RPMI7951 (cell line): ENCODE measurements around the gene WNK4. TPM values are rescaled to one million over a fixed set of nuclear protein-coding genes. Genes with fewer than 3 reads are reported as not detected.
"Not testable (repeated sequence)": the region's sequence is repeated elsewhere in the genome, so short reads cannot be mapped to it uniquely, and the experiment has no call there.

Experiments used
- DNase-seq: peaks from one replicate; pipeline ENCODE4 v3.0.0-alpha.2; 2012; ENCODE audit warnings: low read depth
- total RNA-seq: library from RNA; depleted of rRNA; stranded (reverse); fragments of >200 nt; shearing (Covaris generic); gene quantifications from 2 replicates; pipeline ENCODE4 v1.2.3, GENCODE V29; 2014; rRNA removed

The WNK4 gene
- total RNA-seq: 0.20 and 0.24 TPM in 2 replicates

DNA sequence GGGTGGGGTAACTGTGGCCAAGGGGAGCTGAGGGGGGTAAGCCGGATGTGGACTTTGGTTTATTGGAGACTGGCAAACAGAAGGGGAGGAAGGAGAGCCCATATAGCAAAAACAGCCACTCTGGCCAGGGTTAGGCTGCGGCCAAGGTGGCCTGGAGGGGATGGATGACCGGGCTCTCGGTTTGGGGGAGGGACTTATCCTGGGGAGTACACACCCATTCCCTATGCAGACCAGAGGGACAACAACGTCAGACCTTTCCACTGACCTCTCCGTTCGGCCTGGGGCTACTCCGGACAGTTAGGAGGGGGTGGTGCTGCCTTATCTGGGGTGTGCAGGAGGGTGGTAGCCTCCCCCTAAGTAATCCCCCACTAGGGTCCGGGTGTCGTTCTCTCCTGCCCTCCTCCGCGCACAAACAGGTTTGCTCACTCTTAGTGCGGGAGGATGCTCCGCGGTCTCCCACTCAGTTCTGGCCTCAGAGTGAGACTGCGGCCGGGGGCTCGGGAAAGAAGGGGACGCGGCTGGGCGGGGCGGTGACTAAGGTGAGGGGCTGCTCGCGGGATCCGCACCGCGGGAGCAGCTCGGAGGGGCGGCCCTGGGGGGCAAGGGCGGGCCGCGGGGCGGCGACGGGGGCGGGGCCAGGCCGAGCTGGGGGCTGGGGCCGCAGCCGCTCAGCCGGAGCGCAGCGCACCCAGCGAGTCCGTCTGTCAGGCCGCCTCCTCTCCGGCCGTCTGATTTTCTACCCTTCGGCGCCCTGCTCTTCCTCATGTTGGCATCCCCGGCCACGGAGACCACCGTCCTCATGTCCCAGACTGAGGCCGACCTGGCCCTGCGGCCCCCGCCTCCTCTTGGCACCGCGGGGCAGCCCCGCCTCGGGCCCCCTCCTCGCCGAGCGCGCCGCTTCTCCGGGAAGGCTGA, at the start of gene WNK4:
WNK4 (plus strand) TSS at position 675 of the 915 bp plus-strand sequence; CDS start at position 764, 89 bp downstream.
- DNase-seq: peak; percentile 75

DNA sequence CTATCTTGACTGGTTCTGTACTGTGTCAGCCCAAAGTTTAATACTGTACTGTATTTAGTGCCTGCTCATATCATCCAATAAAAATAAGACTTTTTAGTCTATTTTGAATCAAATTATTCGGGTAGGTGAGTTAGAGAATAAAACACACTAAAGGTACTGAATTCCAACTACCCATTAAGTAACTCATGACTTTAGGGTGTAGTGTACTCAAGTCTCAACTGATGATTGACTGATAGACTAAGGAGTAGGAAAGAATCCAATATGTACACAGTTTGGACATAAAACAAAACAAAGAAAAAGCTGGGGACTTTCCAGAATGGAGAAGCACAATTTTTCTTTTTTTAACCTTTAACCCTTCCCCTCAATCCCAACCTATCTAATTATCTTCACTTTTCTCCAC, 39.7 kb upstream of the WNK4 start:
- no peak for DNase-seq

DNA sequence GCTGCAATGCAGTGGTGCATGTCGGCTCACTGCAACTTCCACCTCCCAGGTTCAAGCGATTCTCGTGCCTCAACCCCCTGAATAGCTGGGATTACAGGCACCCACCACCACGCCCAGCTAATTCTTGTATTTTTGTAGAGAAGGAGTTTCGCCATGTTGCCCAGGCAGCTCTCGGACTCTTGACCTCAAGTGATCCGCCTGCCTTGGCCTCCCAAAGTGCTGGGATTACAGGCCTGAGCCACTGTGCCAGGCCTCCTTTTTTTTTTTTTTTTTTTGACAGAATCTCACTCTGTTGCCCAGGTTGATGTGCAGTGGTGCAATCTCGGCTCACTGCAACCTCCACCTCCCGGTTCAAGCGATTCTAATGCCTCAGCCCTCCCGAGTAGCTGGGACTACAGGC, 37.5 kb upstream of the WNK4 start:
- DNase-seq: not testable (repeated sequence)

DNA sequence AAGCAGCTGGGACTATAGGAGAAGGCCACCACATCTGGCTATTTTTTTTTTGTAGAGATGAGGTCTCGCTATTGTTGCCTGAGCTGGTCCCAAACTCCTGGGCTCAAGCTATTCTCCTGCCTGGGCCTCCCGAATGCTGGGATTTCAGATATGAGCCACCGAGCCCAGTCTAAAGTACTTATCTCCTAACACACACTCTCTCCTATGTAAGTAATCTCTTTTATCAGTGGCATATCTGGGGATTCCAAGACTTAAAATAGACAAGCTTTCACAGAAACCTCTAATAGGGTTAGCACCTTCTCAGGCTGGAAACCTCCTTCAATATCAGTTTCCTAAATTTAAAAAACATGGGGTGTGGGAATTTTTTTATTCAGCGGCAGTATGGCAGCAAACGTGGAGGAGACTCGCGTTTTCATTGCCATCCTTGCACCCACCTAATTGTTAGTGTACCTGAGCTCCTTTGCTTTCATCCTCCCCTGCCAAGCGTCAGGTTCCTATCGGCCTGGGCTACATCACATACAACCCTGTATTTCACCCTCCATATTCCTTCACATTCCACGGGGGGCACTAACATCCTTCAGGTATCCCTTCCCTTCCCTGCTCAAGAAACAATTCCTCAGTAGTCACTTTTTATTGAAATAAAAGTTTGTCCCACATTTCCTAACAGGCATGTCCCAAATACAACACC, 36.7 kb upstream of the WNK4 start:
- DNase-seq: no peak

DNA sequence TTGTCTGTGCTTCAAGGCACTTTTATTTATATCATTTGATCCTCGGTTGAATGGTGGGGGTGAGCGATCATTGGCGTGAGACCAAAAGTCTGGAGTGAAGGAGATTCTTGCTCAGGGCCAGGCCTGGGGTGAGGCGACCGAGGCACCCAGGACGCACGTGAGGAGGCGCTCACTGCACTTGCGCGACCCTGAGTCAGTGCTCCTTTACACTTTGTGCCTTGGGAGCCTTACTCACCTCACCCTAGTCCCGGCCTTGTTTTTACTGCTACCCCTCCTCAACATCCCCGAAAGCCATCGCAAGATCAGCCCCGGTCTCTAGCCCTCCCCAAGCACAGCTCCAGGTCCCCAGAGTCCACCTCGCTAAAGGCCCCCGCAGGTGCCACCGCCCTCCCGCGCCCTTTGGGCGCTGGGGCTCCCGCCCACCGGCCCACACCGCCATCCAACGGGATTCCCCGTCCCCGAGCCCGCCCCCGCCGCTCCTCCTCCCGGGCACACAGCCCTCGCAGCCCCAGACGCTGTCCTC, 36.1 kb upstream of the WNK4 start:
- peak; percentile 41 for DNase-seq

DNA sequence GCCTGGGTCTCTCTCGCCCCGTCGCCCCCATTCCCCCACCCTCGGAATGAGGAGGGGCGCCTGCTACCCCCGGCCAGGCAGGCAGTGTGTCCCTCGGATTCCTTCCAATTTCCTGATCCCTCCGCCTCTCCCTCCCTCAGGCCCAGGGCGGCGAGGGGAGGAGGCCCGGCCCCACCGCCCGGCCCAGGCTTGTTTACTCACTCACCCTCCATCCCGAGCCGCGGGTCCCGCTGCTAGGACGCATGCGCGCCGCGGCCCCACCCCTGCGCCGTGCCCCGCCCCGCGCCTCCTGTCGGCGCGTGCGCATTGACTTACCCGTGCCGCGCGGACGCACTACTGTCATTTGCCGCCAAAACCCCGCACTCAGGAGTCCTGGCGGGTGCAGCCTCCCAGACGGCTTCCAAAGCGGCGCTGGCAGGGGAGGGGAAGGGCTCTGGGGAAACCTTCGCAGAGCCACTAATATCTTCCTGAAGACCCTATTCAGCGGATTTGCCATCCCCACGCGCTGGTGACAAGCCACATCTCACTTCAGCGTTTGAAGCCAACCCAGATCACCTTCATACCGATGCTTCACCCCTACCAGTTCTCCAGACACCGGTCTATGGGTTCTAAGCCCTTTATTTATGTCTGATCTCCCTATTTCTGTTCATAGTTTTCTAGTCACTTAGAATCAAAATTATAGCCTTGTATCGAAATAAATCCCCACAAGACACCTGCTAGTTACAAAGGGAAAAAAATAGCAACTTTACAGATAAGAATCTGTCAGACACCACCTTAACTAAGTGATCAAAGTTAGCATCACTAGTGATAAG, 35.4 kb upstream of the WNK4 start, which contains the start of gene EZH1:
EZH1 (minus strand) TSS at position 235 of the 812 bp plus-strand sequence. CDS start 16,099 bp downstream, outside the sequence.
- peak; percentile 85 for DNase-seq

DNA sequence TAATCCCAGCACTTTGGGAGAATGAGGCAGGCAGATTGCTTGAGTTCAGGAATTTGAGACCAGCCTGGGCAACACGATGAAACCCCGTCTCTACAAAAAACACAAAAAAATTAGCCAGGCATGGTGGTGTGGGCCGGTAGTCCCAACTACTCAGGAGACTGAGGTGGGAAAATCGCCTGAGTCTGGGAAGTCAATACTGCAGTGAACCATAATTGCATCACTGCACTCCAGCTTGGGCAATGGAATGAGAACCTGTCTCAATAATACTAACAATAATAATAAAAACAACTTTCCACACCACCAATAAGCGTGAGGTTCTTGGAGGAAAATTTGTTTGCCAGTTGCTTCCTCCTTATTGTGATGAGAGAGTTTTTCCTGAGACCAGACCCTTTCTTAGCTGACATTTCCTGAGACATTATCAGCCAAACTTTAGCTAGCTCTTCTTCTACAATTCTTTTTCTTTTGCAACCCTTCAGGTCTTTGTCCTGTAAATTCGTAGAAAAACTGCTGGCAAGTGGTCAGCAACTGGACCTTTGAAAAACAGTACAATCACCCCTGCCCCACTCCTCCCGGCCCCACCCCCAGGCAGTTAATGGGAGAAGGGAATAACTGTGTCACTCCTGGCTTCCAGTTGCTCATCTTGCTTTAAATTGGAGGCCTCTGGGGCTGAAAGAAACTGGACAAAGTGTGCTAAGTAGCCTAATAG, 32.1 kb upstream of the WNK4 start:
- no peak for DNase-seq

DNA sequence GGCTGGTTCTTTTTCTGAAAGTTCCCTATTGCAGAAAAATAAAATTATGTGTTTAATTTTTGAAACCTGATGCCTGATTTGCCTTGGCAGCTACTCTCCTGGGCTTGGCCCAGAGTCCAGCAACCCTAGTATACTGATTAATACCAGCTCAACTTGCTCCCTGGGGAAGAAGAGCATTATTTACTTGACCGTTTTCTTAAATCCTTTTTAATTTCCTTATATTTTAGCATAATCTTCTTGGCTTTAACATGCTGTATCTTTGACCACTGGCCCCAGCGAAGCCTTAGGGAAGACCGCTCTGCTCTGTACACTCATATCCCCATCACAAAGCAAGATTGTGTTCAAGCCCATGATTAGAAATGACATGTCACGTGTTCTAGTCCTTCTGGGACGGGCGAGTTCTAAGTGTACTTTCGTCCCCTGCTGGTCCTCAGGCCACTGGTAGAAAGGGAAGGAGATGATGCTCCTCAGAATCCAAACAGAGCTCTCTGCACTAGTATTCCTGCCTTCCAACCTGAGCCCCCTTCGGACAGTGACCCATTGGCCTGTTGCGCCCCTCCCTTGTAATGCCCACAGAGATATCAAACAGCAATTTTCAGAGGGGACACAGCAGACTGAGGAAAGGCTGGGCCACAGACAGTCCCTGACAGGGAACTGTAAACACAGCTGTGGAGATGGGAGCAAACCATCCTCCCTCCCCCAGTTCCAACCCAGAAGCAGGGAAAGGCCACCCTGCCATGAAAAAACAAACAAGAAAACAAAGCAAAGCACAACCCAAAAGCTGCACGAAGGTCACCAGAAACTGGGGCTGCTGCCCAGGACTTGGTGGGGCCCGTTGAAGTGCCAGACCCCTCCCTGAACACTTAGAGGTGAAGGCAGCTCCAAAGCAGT, 31.3 kb upstream of the WNK4 start:
- DNase-seq: no peak

DNA sequence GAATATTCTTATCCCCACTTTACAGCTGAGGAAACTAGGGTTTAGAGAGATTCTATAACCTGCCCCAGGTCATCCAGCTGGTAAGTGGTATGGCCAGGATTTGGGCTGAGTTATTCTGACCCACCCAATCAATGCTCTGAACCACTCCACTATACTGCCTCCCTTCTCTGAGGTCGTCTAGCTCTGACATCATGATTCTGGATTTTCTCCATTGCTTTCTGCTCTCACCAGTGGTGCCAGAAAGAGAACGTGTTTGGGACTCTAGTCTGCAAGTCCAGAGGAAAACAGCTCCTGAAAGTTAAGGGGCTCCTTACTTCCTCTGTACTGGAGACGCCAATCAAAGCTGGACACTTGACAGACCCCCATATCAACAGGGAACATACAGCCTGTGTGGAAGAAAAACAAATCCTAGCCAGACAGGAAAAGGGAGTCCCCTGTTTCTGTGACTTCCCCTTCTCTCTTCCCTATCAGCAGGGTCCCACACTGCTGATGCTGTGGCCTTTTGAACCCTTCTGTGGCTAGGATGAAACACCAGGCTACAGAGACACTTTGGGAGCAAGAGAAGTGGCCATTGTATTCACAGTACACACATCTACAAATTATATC, 29.6 kb upstream of the WNK4 start:
- no peak for DNase-seq

DNA sequence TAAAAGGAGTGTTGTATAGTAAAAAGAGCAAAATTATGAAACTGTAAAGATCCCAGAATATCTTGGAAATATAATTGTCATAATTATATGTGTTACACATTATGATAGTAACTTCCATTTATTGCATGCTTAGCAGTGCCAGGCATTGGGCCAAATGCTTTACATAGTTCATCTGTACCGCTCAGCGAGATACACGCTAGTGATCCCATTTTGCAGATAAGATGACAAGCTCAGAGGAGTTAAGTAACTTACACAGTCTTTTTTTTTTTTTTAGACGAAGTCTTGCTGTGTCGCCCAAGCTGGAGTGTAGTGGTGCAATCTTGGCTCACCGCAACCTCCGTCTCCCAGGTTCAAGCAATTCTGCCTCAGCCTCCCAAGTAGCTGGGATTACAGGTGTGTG, 28.8 kb upstream of the WNK4 start:
- DNase-seq: no peak

DNA sequence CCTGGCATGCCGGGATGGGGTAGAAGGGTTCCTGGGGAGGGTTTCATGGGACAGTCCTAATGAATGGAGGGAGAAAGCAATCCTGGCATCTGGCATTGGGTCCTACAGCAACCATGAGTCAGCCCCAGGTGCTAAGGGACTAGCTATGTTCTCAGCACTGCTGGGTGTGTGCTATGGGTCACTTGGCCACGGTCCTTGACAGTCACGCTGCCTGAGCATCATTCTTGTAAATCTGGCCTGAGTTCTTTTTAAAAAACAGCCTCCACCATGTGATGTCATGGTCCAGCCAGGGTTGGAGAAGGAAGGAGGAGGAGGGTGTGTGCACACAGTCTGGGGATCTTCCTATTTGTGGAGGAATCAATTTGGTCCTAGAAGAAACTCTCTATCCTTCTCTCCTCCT, 25.6 kb upstream of the WNK4 start:
- peak; percentile 44 for DNase-seq

DNA sequence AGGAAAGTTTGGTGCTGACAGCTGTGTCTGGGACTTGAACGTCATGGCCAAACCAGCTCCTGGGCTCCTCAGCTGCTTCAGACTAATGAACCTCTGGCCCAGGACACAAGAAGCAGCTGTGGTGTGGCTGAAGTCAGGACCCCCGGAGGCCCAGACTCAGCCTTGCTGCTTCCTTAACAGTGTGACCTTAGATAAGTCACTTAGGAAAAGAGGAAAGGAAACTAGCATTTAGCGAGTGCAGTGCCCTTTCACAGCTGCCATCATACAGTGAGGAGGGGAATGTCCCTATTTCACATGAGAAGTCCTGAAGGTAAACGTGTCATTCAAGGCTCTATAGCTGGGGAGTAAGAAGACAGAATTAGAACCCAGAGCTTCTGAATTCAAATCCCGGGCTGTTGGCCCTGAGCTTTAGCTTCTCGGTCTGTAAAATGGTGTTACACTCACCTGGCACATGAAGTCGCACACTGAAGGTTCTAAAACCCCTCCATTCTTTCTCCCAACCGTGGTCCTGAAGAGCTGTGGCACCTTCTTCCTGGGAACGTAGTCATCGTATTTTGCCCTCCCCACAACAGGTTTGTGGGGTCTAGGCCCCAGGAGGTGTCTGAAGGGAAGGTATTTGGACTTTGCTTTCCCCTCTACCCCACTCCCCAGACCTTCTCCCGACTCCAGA, 20.3 kb upstream of the WNK4 start:
- no peak for DNase-seq

DNA sequence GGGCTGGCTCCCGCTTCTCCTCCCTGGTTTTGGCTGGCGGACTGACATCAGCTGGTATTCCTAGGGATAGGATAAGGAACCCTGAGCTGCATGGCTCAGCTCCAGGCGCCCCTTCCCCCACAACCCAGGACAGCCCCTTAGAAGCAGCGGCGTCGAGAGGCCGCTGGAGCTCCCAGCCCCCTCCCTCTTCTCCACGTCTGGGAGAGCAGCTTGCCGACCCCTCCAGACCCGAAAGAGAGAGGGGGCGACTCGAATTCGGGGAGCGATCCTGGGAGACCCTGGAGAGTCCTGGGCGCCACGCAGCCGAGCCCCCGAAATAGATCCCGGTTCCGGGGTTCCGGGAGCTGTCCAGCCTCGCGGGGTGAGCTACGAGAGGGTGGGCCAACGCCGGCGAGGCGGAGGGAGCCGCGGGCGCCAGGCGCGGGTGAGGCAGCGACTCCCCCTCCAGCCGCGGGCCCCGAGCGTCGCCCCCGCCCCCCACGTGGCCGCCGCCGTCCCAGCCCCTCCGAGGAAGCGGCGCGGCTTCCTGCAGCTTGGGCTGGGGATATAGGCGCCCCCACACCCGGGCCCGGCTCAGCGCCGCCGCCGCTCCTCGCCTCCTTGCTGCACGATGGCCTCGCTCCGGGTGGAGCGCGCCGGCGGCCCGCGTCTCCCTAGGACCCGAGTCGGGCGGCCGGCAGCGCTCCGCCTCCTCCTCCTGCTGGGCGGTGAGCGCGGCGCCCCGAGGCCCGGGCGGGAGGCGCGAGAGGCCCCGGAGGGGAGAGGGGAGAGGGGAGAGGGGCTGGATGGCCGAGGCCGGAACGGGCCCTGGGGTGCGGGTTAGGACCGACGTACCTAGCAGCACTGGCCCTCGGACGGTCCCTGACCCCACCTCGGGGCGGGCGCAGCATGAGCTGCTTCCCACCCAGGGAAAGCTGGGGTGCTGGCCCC, 19.5 kb upstream of the WNK4 start, which contains the start of gene RAMP2:
RAMP2 (plus strand) TSS at position 576 of the 930 bp plus-strand sequence; CDS start at position 611, 35 bp downstream.
- DNase-seq: peak; percentile 15

DNA sequence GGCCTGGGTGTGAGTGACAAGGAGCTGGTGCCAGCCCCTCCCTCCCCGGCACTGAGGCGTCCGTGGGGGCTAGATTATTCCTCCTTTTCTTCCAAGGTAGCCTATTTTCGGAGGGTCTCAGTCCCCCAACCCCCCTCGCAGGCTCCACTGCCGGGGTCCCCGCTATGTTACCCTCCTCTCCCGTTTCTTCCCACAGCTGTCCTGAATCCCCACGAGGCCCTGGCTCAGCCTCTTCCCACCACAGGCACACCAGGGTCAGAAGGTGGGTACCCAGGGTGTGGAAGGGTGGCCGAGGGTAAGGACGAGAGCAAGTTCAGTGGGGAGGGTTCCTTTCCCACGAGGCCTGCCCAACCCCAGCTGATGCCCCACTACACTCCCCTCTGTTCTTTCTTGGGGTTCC, 18.8 kb upstream of the WNK4 start:
- no peak for DNase-seq

DNA sequence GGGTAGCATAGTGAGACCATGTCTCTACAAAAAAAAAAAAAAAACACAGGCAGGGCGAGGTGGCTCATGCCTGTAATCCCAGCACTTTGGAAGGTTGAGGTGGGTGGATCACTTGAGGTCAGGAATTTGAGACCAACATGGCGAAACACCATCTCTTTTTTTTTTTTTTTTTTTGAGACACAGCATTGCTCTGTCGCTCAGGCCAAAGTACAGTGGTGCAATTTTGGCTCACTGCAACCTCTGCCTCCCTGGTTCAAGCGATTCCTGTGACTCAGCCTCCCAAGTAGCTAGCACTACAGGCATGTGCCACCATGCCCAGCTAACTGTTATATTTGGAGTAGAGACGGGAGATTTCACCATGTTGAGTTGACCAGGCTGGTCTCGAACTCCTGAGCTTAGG, 14.3 kb upstream of the WNK4 start:
- no peak for DNase-seq

DNA sequence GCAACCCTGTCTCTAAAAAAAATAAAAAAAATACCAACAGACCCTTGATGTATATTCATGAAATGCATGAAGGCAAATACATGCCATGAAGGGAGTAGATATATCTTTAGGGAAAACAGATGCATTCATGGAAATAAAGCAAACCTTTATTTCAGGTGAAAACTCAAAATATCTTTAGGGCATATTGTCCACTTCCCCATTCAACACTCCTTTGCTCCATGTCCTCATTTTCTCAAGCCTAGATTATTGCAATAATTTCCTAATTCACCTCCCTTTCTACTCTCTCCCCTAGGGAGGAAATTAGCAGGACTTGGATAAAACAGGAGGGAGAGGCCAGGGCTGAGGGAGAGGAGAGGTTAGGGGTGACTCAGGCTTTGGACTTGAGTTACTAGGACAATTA, 12.9 kb upstream of the WNK4 start:
- no peak for DNase-seq

DNA sequence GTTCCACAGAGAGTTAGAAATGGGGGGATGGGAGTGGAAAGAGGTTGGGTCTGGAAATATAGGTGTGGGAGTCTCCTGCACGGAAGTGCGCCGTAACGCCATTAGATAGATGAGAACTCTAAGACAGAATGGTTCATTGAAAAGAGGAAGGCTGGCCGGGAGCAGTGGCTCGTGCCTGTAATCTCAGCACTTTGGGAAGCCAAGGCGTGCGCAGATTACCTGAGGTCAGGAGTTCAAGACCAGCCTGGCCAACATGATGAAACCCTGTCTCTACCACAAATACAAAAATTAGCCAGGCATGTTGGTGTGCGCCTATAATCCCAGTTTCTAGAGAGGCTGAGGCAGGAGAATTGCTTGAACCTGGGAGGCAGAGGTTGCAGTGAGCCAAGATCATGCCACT, 12.4 kb upstream of the WNK4 start:
- not testable (repeated sequence) for DNase-seq

DNA sequence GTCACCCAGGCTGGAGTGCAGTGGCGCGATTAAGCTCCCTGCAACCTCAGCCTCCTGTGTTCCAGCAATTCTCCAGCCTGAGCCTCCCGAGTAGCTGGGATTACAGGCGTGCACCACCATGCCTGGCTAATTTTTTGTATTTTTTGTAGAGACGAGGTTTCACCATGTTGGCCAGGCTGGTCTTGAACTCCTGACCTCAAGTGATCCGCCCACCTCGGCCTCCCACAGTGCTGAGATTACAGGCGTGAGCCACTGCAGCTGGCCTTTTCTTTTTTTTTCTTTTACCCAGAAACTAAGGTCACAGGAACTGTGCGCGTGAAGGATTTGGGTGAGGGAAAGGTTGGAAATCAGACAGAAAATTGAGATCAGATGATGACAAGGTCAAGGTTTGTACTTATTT, 10.4 kb upstream of the WNK4 start:
- not testable (repeated sequence) for DNase-seq
